Measurements from ENCODE around the gene ZSCAN12.

DNA sequence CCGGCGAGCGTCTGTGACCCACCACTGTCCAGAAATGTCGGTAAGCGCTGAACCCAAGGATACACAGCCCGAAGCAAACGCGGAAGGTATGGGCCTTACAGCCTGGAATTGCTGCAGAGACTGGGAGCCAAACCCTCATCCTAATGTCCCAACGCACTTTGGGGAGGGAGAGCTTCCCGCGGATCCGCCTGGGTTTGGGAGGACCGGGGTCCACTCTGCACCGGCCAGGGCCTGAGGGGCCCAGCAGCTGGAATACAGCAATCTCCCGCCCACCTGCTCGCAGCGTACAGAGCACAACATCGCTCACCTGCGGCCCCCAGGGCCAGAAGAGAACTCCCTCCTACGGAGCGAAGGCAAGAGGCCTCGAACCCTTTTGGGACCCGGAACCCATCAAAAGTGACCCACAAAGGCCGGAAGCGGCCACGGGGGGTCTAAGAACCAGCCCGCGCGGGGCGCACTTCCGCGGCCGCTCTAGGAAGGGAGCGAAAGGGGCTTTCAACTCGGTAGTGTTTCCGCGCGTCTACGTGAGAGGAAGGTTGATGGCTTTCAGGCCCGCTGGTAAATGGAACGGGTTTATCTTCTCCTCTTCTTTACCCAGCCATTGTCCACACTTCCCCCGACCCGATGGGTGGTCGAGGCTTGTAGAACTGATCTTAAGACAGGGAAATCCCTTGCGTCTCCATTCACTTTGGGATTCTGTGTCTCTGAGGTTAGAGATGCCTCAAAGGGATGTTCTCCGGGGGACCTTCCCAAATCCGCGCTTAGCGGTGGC lies at the start of gene ZSCAN12:
- TF ChIP-seq, protein P1, sequence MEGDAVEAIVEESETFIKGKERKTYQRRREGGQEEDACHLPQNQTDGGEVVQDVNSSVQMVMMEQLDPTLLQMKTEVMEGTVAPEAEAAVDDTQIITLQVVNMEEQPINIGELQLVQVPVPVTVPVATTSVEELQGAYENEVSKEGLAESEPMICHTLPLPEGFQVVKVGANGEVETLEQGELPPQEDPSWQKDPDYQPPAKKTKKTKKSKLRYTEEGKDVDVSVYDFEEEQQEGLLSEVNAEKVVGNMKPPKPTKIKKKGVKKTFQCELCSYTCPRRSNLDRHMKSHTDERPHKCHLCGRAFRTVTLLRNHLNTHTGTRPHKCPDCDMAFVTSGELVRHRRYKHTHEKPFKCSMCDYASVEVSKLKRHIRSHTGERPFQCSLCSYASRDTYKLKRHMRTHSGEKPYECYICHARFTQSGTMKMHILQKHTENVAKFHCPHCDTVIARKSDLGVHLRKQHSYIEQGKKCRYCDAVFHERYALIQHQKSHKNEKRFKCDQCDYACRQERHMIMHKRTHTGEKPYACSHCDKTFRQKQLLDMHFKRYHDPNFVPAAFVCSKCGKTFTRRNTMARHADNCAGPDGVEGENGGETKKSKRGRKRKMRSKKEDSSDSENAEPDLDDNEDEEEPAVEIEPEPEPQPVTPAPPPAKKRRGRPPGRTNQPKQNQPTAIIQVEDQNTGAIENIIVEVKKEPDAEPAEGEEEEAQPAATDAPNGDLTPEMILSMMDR (conservative IDR thresholded peaks at IDR 0.05; ENCODE audit: low read length) = peak; percentile 77
- no peak for TF ChIP-seq EZH2phosphoT487 (IDR thresholded peaks at IDR 0.05; ENCODE audit: borderline replicate concordance, low read depth, low read length)
